OCI-LY1 (cell line): Measurements from ENCODE around the gene SOBP.

Source experiments
- H2AFZ ChIP-seq: fragments of 200-600 bp; sonication (generic), shearing (Covaris generic); 2 replicates; pipeline ENCODE4 v1.6.0; 2014; ENCODE audit warnings: antibody characterized with exemption, mild to moderate bottlenecking, low read length
- H3F3A ChIP-seq: fragments of 200-600 bp; sonication (generic), shearing (Covaris generic); 2 replicates; pipeline ENCODE4 v1.6.0; 2014; ENCODE audit warnings: mild to moderate bottlenecking, antibody characterized with exemption, low read length, moderate library complexity; ENCODE audit not compliant: insufficient read depth
- H3K27ac ChIP-seq: fragments of 200-600 bp; sonication (generic); 2 replicates; pipeline ENCODE4 v1.5.1; 2014; ENCODE audit warnings: low read length, mixed run types, mild to moderate bottlenecking, low read depth; ENCODE audit not compliant: poor library complexity, severe bottlenecking
- H3K27me3 ChIP-seq: fragments of 200-600 bp; sonication (generic); 2 replicates; pipeline ENCODE4 v1.6.0; 2014; ENCODE audit warnings: antibody characterized with exemption, mild to moderate bottlenecking, low read length, moderate library complexity; ENCODE audit not compliant: insufficient read depth
- H3K36me3 ChIP-seq: fragments of 200-600 bp; sonication (generic); 2 replicates; pipeline ENCODE4 v1.6.1; 2014; ENCODE audit warnings: mild to moderate bottlenecking, antibody characterized with exemption, low read length, moderate library complexity, mixed read lengths; ENCODE audit not compliant: insufficient read depth
- H3K4me1 ChIP-seq: fragments of 200-600 bp; sonication (generic); 2 replicates; pipeline ENCODE4 v1.5.1; 2014; ENCODE audit warnings: mild to moderate bottlenecking, low read length, moderate library complexity; ENCODE audit not compliant: insufficient read depth, severe bottlenecking
- H3K4me2 ChIP-seq: fragments of 200-600 bp; sonication (generic), shearing (Covaris generic); 2 replicates; pipeline ENCODE4 v1.6.1; 2014; ENCODE audit warnings: low read length
- H3K4me3 ChIP-seq: fragments of 200-600 bp; sonication (generic); 2 replicates; pipeline ENCODE4 v1.5.1; 2014; ENCODE audit warnings: low read length, low read depth, mild to moderate bottlenecking, mixed read lengths; ENCODE audit not compliant: poor library complexity, severe bottlenecking
- H3K79me2 ChIP-seq: fragments of 200-600 bp; shearing (Covaris generic); 2 replicates; pipeline ENCODE4 v1.6.1; 2016; ENCODE audit warnings: mixed run types, low read length, mixed read lengths; ENCODE audit not compliant: insufficient read depth
- H3K9ac ChIP-seq: fragments of 200-600 bp; sonication (generic), shearing (Covaris generic); 2 replicates; pipeline ENCODE4 v1.6.1; 2014; ENCODE audit warnings: mild to moderate bottlenecking, low read length, mixed read lengths
- H3K9me2 ChIP-seq: fragments of 200-600 bp; sonication (generic), shearing (Covaris generic); 2 replicates; pipeline ENCODE4 v1.6.1; 2014; ENCODE audit warnings: low read depth, mild to moderate bottlenecking, low read length, mixed read lengths
- H3K9me3 ChIP-seq: fragments of 200-600 bp; shearing (Covaris generic); 2 replicates; pipeline ENCODE4 v1.6.1; 2014; ENCODE audit warnings: low read length, mixed read lengths
- H4K20me1 ChIP-seq: fragments of 200-600 bp; sonication (generic), shearing (Covaris generic); 2 replicates; pipeline ENCODE4 v1.6.0; 2016; ENCODE audit warnings: mild to moderate bottlenecking, low read length; ENCODE audit not compliant: insufficient read depth
- CTCF ChIP-seq: fragments of 200-600 bp; sonication (generic), shearing (Covaris generic); IDR thresholded peaks from 2 replicates; pipeline ENCODE4 v1.5.1; 2017; ENCODE audit warnings: mild to moderate bottlenecking, antibody characterized with exemption, low read length, moderate library complexity, mixed read lengths
- EZH2 ChIP-seq: fragments of 200-600 bp; sonication (generic), shearing (Covaris generic); IDR thresholded peaks from 2 replicates; pipeline ENCODE4 v1.8.0; 2017; ENCODE audit warnings: borderline replicate concordance, mixed run types, mild to moderate bottlenecking, antibody characterized with exemption, low read length, moderate library complexity, mixed read lengths

The SOBP gene

GRCh38 chr6:107683183-107683582 lies 193.3 kb downstream of the SOBP start:
- Histone ChIP-seq H4K20me1 (no peaks in the 10 kb centered on the region), H3K9ac (no peak overlapping the region), H3K27me3 (no peaks in the 10 kb centered on the region; the same call in 1 of the 2 replicates), H3K79me2 (no peaks in the 10 kb centered on the region), H3K9me2 (no peaks in the 10 kb centered on the region), H3K4me3 (no peak overlapping the region), H3K9me3 (peaks cover 6% of the 10 kb centered on the region; the same call in 1 of the 2 replicates), H3F3A (no peaks in the 10 kb centered on the region), H3K27ac (no peak overlapping the region), H3K4me2 (no peak overlapping the region), H3K4me1 (no peaks in the 10 kb centered on the region), H3K36me3 (no peaks in the 10 kb centered on the region; the same call in 1 of the 2 replicates), H2AFZ (no peak overlapping the region)
- TF ChIP-seq EZH2: no peak
- no peak for TF ChIP-seq CTCF

- H3K4me2 ChIP-seq: no peak overlapping the region
- H3K36me3 ChIP-seq: no peaks in the 10 kb centered on the region; the same call in 1 of the 2 replicates
- H4K20me1 ChIP-seq: no peaks in the 10 kb centered on the region
- H3K9me3 ChIP-seq: peaks cover 6% of the 10 kb centered on the region; the same call in 1 of the 2 replicates
- no peak overlapping the region for H2AFZ ChIP-seq
- no peaks in the 10 kb centered on the region for H3F3A ChIP-seq
- no peaks in the 10 kb centered on the region for H3K79me2 ChIP-seq
- no peaks in the 10 kb centered on the region for H3K9me2 ChIP-seq
- H3K4me1 ChIP-seq: no peaks in the 10 kb centered on the region
- H3K27ac ChIP-seq: no peak overlapping the region
- no peaks in the 10 kb centered on the region; the same call in 1 of the 2 replicates for H3K27me3 ChIP-seq
- H3K9ac ChIP-seq: no peak overlapping the region
- TF ChIP-seq EZH2 (no peak), CTCF (no peak)
- H3K4me3 ChIP-seq: no peak overlapping the region
Measured at GRCh38 chr6:107684996-107685395, 195.1 kb downstream of the SOBP start.

- no peaks in the 10 kb centered on the region; the same call in 1 of the 2 replicates for H3K27me3 ChIP-seq
- no peaks in the 10 kb centered on the region for H3K9me3 ChIP-seq
- no peak overlapping the region for H3K4me3 ChIP-seq
- no peaks in the 10 kb centered on the region for H4K20me1 ChIP-seq
- TF ChIP-seq CTCF (no peak), EZH2 (no peak)
- H2AFZ ChIP-seq: no peak overlapping the region
- H3K36me3 ChIP-seq: no peaks in the 10 kb centered on the region; the same call in 1 of the 2 replicates
- no peak overlapping the region for H3K9ac ChIP-seq
- no peaks in the 10 kb centered on the region for H3F3A ChIP-seq
- H3K27ac ChIP-seq: no peak overlapping the region
- H3K4me2 ChIP-seq: no peak overlapping the region
- no peaks in the 10 kb centered on the region for H3K79me2 ChIP-seq
- H3K4me1 ChIP-seq: no peaks in the 10 kb centered on the region
- H3K9me2 ChIP-seq: no peaks in the 10 kb centered on the region
Measured at GRCh38 chr6:107689190-107689589, 199.3 kb downstream of the SOBP start.
